Upper lobe of right lung (tissue), 1 donor: Measurements from ENCODE around the gene RBPMS2. TPM values are rescaled to one million over a fixed set of nuclear protein-coding genes. Genes with fewer than 3 reads are reported as not detected.

ENCODE experiments used
- ATAC-seq: fragments of 200-7000 bp; cut with Tn5 transposase; one replicate; pipeline ENCODE4 v1.9.1; 2020; ENCODE audit warnings: mild to moderate bottlenecking, moderate library complexity
- DNase-seq: peaks from one replicate; pipeline ENCODE4 v3.0.0-alpha.2; 2020
- H3K27ac ChIP-seq: fragments of 200-600 bp; one replicate; pipeline ENCODE4 v1.8.0; 2022
- H3K27me3 ChIP-seq: fragments of 200-600 bp; one replicate; pipeline ENCODE4 v1.8.0; 2022; ENCODE audit warnings: mild to moderate bottlenecking
- H3K36me3 ChIP-seq: fragments of 200-600 bp; one replicate; pipeline ENCODE4 v1.8.0; 2022
- H3K4me1 ChIP-seq: fragments of 200-600 bp; one replicate; pipeline ENCODE4 v1.8.0; 2022
- H3K4me3 ChIP-seq: fragments of 200-600 bp; one replicate; pipeline ENCODE4 v1.8.0; 2022; ENCODE audit warnings: mild to moderate bottlenecking
- H3K9me3 ChIP-seq: fragments of 200-600 bp; one replicate; pipeline ENCODE4 v1.8.0; 2022
- CTCF ChIP-seq: fragments of 200-600 bp; IDR thresholded peaks from one replicate; pipeline ENCODE4 v1.8.0; 2022; ENCODE audit warnings: antibody characterized with exemption
- intact Hi-C: fragments of 100-400 bp; cut with DNase I; formaldehyde crosslinking; loops from one replicate; pipeline ENCODE4 v1.11.0; 2022
- total RNA-seq: library from RNA; stranded (reverse); fragmentation: NEBNext Ultra II Directional; extraction: Animal tissue kit (Norgen Biotek cat#: 25700); gene quantifications from one replicate; pipeline ENCODE4 v1.2.1, GENCODE V29; 2021
- donor health status: DM: no; HTN: yes; CAD: no; lungs with severe emphysema.

RBPMS2 gene
- total RNA-seq, 1 donor from 2014 or later, result 4.5 TPM

- DNase-seq (no peak), ATAC-seq (no peak)
- no peaks in the 10 kb centered on the region for H3K9me3 ChIP-seq
- H3K36me3 ChIP-seq, result no peaks in the 10 kb centered on the region
- H3K4me3 ChIP-seq, result no peak overlapping the region
- no peak for TF ChIP-seq CTCF
- H3K27me3 ChIP-seq, result no peaks in the 10 kb centered on the region
- no peaks in the 10 kb centered on the region for H3K4me1 ChIP-seq
- intact Hi-C loops, result no loop called here
- H3K27ac ChIP-seq, result no peak overlapping the region
Measured at GRCh38 chr15:64749167-64749566, 26.2 kb downstream of the RBPMS2 start.

GRCh38 chr15:64748251-64748650 is 27.1 kb downstream of the RBPMS2 start:
- ATAC-seq (no peak), DNase-seq (no peak)
- H3K27ac ChIP-seq, result no peak overlapping the region
- intact Hi-C loops, result no loop called here
- no peak for TF ChIP-seq CTCF
- H3K9me3 ChIP-seq, result no peaks in the 10 kb centered on the region
- no peaks in the 10 kb centered on the region for H3K36me3 ChIP-seq
- no peaks in the 10 kb centered on the region for H3K27me3 ChIP-seq
- no peaks in the 10 kb centered on the region for H3K4me1 ChIP-seq
- no peak overlapping the region for H3K4me3 ChIP-seq

- intact Hi-C loops, result no loop called here
- H3K4me3 ChIP-seq, result no peak overlapping the region
- TF ChIP-seq CTCF, result no peak
Measured at GRCh38 chr15:64747578-64747977, 27.8 kb downstream of the RBPMS2 start.

GRCh38 chr15:64746921-64747320 is 28.5 kb downstream of the RBPMS2 start:
- TF ChIP-seq CTCF, result no peak
- Histone ChIP-seq H3K4me1 (no peaks in the 10 kb centered on the region), H3K27me3 (no peaks in the 10 kb centered on the region), H3K4me3 (no peak overlapping the region), H3K9me3 (no peaks in the 10 kb centered on the region), H3K36me3 (no peaks in the 10 kb centered on the region), H3K27ac (no peak overlapping the region)
- DNase-seq (no peak), ATAC-seq (no peak)
- intact Hi-C loops, result no loop called here

More at GRCh38 chr15:64747578-64747977, 27.8 kb downstream of the RBPMS2 start:
- ATAC-seq (no peak), DNase-seq (no peak)
- Histone ChIP-seq H3K9me3 (no peaks in the 10 kb centered on the region), H3K27ac (no peak overlapping the region), H3K4me1 (no peaks in the 10 kb centered on the region), H3K27me3 (no peaks in the 10 kb centered on the region), H3K36me3 (no peaks in the 10 kb centered on the region)

- intact Hi-C loops, result no loop called here
- H3K9me3 ChIP-seq, result no peaks in the 10 kb centered on the region
- no peaks in the 10 kb centered on the region for H3K4me1 ChIP-seq
- ATAC-seq (no peak), DNase-seq (no peak)
- H3K27me3 ChIP-seq, result no peaks in the 10 kb centered on the region
- no peak overlapping the region for H3K27ac ChIP-seq
- TF ChIP-seq CTCF, result no peak
- H3K4me3 ChIP-seq, result no peak overlapping the region
- H3K36me3 ChIP-seq, result no peaks in the 10 kb centered on the region
Measured at GRCh38 chr15:64746356-64746755, 29.0 kb downstream of the RBPMS2 start.

- peaks cover 13% of the 10 kb centered on the region for H3K4me1 ChIP-seq
- intact Hi-C loops, result no loop called here
- no peaks in the 10 kb centered on the region for H3K27me3 ChIP-seq
- H3K36me3 ChIP-seq, result no peaks in the 10 kb centered on the region
- no peak for TF ChIP-seq CTCF
- no peak overlapping the region for H3K4me3 ChIP-seq
- no peaks in the 10 kb centered on the region for H3K9me3 ChIP-seq
- DNase-seq (no peak), ATAC-seq (no peak)
- H3K27ac ChIP-seq, result no peak overlapping the region
Measured at GRCh38 chr15:64743691-64744090, 31.7 kb downstream of the RBPMS2 start.
